Nephron progenitor cell (in vitro differentiated cells): ENCODE data around the gene HYAL4.

ENCODE experiments used
- DNase-seq: peaks from one replicate; pipeline ENCODE4 v3.0.0; 2021
- H3K27ac Mint-ChIP-seq: 2 replicates; pipeline ENCODE4 v1.8.0; 2021; ENCODE audit warnings: mild to moderate bottlenecking, moderate library complexity, mixed read lengths
- H3K27me3 Mint-ChIP-seq: 2 replicates; pipeline ENCODE4 v1.8.0; 2021; ENCODE audit warnings: mild to moderate bottlenecking, low read depth, mixed read lengths; ENCODE audit not compliant: poor library complexity
- H3K36me3 Mint-ChIP-seq: 2 replicates; pipeline ENCODE4 v1.8.0; 2021; ENCODE audit warnings: low read depth, mixed read lengths
- H3K4me1 Mint-ChIP-seq: 2 replicates; pipeline ENCODE4 v1.8.0; 2021; ENCODE audit warnings: mixed read lengths
- H3K4me3 Mint-ChIP-seq: 2 replicates; pipeline ENCODE4 v1.8.0; 2021; ENCODE audit warnings: mild to moderate bottlenecking, moderate library complexity, mixed read lengths
- H3K9me3 Mint-ChIP-seq: 2 replicates; pipeline ENCODE4 v1.8.0; 2021; ENCODE audit warnings: mild to moderate bottlenecking, moderate library complexity, mixed read lengths
- TF ChIP-seq, protein P1 (sequence below): fragments of 200-600 bp; sonication (generic); IDR thresholded peaks from 2 replicates; pipeline ENCODE4 v1.5.0; 2021; ENCODE audit warnings: antibody characterized with exemption

Gene HYAL4, protein sequence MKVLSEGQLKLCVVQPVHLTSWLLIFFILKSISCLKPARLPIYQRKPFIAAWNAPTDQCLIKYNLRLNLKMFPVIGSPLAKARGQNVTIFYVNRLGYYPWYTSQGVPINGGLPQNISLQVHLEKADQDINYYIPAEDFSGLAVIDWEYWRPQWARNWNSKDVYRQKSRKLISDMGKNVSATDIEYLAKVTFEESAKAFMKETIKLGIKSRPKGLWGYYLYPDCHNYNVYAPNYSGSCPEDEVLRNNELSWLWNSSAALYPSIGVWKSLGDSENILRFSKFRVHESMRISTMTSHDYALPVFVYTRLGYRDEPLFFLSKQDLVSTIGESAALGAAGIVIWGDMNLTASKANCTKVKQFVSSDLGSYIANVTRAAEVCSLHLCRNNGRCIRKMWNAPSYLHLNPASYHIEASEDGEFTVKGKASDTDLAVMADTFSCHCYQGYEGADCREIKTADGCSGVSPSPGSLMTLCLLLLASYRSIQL

DNA sequence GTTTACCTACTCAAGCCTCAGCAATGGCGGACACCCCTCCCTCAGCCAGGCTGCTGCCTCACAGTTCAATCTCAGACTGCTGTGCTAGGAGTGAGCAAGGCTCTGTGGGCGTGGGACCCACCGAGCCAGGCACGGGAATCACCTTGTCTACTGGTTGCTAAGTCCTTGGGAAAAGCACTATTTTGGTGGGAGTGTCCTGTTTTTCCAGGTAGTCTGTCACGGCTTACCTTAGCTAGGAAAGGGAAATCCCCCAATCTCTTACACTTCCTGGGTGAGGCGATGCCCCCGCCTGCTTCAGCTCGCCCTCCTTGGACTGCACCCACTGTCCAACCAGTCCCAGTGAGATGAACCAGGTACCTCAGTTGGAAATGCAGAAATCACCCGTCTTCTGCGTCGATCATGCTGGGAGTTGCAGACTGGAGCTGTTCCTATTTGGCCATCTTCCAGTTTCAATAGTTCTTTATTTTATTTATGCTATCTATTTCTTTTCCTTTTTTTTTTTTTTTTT lies at the start of gene HYAL4:
HYAL4 (plus strand) TSS at position 458 of the 508 bp plus-strand sequence. CDS start 23,105 bp downstream, outside the sequence.
- no peaks in the 10 kb centered on the region for H3K36me3 Mint-ChIP-seq
- H3K4me1 Mint-ChIP-seq: no peaks in the 10 kb centered on the region
- peaks cover 3% of the 10 kb centered on the region for H3K27me3 Mint-ChIP-seq
- DNase-seq: no peak
- peaks cover 22% of the 10 kb centered on the region for H3K9me3 Mint-ChIP-seq
- H3K27ac Mint-ChIP-seq: no peak within 1 kb of the TSS
- no peak within 1 kb of the TSS for H3K4me3 Mint-ChIP-seq
- TF ChIP-seq, protein P1, sequence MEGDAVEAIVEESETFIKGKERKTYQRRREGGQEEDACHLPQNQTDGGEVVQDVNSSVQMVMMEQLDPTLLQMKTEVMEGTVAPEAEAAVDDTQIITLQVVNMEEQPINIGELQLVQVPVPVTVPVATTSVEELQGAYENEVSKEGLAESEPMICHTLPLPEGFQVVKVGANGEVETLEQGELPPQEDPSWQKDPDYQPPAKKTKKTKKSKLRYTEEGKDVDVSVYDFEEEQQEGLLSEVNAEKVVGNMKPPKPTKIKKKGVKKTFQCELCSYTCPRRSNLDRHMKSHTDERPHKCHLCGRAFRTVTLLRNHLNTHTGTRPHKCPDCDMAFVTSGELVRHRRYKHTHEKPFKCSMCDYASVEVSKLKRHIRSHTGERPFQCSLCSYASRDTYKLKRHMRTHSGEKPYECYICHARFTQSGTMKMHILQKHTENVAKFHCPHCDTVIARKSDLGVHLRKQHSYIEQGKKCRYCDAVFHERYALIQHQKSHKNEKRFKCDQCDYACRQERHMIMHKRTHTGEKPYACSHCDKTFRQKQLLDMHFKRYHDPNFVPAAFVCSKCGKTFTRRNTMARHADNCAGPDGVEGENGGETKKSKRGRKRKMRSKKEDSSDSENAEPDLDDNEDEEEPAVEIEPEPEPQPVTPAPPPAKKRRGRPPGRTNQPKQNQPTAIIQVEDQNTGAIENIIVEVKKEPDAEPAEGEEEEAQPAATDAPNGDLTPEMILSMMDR: no peak

DNA sequence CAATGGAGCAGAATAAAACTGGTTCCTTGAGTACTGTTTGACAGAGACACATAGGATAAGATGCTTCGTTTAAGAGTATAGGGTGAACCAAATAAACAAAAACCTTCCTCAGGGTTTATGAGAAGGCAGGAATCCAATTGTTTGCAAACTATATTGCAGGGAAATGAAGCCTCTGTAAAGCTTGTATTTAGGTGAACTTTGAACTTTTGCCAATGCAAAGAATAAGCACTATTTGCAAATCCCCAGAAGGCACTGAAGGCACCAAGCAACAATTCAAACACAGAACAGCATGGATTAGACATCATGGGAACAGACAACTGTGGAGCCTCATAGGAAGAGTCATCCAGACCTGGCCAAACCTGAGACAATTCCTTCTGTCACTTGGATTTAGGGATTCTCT lies 49.1 kb upstream of the HYAL4 start:
- no peaks in the 10 kb centered on the region for H3K36me3 Mint-ChIP-seq
- peaks cover 3% of the 10 kb centered on the region for H3K27me3 Mint-ChIP-seq
- H3K4me3 Mint-ChIP-seq: no peak overlapping the region
- H3K27ac Mint-ChIP-seq: no peak overlapping the region
- H3K9me3 Mint-ChIP-seq: no peaks in the 10 kb centered on the region
- DNase-seq: no peak
- H3K4me1 Mint-ChIP-seq: no peaks in the 10 kb centered on the region
- TF ChIP-seq, protein P1: no peak

DNA sequence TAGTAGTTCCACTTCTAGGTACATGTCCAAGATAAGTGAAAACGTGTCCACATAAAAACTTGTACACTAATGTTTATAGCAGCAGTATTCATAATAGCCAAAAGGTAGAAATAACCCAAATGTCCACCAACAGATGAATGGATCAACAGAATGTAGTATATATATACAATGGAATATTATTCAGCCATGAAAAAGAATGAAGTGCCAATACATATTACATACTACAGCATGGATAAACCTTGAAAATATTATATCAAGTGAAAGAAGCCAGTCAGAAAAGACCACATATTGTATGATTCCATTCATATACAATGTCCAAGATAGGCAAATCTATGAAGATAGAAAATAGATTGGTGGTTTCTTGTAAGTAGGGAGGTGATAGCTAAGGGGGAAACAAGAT lies 48.4 kb upstream of the HYAL4 start:
- no peak overlapping the region for H3K27ac Mint-ChIP-seq
- TF ChIP-seq, protein P1: no peak
- H3K27me3 Mint-ChIP-seq: peaks cover 3% of the 10 kb centered on the region
- H3K36me3 Mint-ChIP-seq: no peaks in the 10 kb centered on the region
- no peak overlapping the region for H3K4me3 Mint-ChIP-seq
- no peaks in the 10 kb centered on the region for H3K9me3 Mint-ChIP-seq
- H3K4me1 Mint-ChIP-seq: no peaks in the 10 kb centered on the region
- no peak for DNase-seq

DNA sequence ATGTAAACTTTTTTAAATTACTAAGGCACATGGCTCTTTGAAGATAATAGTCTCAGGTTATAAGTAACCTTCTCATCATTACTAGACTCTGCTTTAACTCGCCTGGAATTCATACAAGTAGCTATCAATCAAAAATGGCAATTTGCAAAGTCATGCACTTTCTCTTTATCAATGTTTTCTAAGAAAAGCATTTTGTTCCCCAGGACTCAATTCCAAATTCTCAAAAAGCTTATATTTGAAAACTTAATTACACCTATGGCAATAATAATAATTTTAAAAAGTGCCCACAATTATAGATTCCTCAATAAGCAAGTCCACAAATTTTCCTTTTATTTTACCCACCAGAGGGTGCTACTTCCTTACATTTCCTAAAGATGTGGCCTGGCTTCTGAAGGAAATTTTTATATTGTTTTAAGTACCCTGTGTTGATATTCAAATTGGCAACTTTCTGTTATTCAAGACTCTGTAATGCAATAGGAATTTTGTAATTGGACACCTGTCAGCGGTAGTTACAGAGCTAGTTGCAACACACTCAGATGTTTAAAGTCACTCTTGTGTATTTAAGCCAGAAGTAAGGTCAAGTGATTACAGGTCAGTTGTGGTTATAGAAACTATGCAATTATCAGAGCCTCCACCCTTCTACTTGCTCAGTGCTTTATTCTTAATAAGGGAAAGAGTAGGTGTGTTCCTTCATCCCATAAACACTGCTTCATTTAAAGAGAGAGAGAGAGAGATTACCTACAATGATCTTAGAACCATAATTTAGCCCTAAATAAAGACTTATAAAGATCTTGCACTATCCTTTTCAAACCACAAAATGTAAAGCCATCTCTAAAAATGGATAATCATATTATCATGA lies 47.1 kb upstream of the HYAL4 start:
- DNase-seq: no peak
- TF ChIP-seq, protein P1: no peak
- Mint-ChIP-seq H3K9me3 (no peaks in the 10 kb centered on the region), H3K36me3 (no peaks in the 10 kb centered on the region), H3K27ac (no peak overlapping the region), H3K4me3 (no peak overlapping the region), H3K27me3 (peaks cover 3% of the 10 kb centered on the region), H3K4me1 (no peaks in the 10 kb centered on the region)

DNA sequence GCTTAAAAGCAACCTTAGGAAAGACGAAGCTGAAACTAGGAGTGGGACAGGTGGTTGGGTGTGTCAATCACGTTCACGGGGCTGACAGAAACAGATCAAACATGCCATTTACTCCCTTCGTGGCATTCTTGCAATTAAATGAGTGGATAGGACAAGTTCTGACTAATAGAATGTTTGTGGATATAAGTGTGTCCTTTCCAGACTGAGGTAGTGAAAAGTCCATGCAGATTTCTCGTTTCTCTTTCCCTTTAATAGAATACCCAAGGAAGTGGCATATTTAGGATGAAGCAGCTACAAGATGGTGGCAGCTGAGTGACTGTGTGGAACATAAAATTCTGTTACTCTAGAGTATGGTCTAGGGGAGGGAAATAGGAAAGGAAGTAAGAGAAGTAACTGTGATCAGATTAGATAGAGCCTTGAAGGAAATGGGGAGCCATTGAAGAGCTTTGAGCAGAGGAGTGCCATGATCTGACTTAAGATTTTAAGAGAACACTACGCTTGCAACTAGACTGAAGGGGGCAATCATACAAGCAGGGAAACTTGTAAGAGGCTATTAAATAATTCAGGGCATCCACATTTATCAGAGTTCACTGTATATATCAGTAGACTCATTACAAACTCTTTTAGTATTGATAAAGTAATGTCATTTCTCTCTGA lies 46.3 kb upstream of the HYAL4 start:
- Mint-ChIP-seq H3K36me3 (no peaks in the 10 kb centered on the region), H3K9me3 (no peaks in the 10 kb centered on the region), H3K4me3 (no peak overlapping the region), H3K27ac (no peak overlapping the region), H3K4me1 (no peaks in the 10 kb centered on the region), H3K27me3 (peaks cover 3% of the 10 kb centered on the region)
- DNase-seq: no peak
- TF ChIP-seq, protein P1: no peak
